Right renal pelvis (tissue), 4 donors: Measurements from ENCODE around the gene KRTCAP3. TPM values are rescaled to one million over a fixed set of nuclear protein-coding genes. Genes with fewer than 3 reads are reported as not detected.
A peak's percentile ranks its signal among the peaks of the same experiment; 100 is the strongest.

Experiments
- DNase-seq, 4 donors: peaks; one replicate each; pipeline ENCODE4 v3.0.0-alpha.2; 2013; ENCODE audit warnings: low read depth in 4 of 4, low spot score in 3 of 4, missing footprints in 1 of 4
- polyA plus RNA-seq, 4 donors: library from polyadenylated mRNA; unstranded; fragments of 120-200 nt; gene quantifications; one replicate each; pipeline ENCODE4 v1.2.1, GENCODE V29; 2013; ENCODE audit not compliant: insufficient read length in 4 of 4

Gene KRTCAP3
- polyA plus RNA-seq, 4 donors = 6.1 to 8.5 (median 7.1) TPM

- no peak for DNase-seq
Measured at GRCh38 chr2:27431395-27431794, 10.8 kb upstream of the KRTCAP3 start.

- DNase-seq = no peak
Measured at GRCh38 chr2:27435628-27436027, 6.6 kb upstream of the KRTCAP3 start.

GRCh38 chr2:27441226-27441926, 805 bp upstream of the KRTCAP3 start:
- no peak for DNase-seq

GRCh38 chr2:27442920-27443282, 720 bp downstream of the KRTCAP3 start:
- DNase-seq = no peak

- no peak for DNase-seq
Measured at GRCh38 chr2:27445155-27445554, 3.0 kb downstream of the KRTCAP3 start.

GRCh38 chr2:27445615-27446014, 3.4 kb downstream of the KRTCAP3 start:
- no peak for DNase-seq

GRCh38 chr2:27446057-27446456, 3.9 kb downstream of the KRTCAP3 start:
- no peak for DNase-seq

GRCh38 chr2:27448381-27448780, 6.2 kb downstream of the KRTCAP3 start:
- DNase-seq = no peak

GRCh38 chr2:27451095-27451494, 8.9 kb downstream of the KRTCAP3 start:
- no peak for DNase-seq

- DNase-seq = no peak
Measured at GRCh38 chr2:27453968-27454367, 11.8 kb downstream of the KRTCAP3 start.

GRCh38 chr2:27461118-27461517, 18.9 kb downstream of the KRTCAP3 start:
- DNase-seq = no peak

- DNase-seq = no peak
Measured at GRCh38 chr2:27464443-27464842, 22.3 kb downstream of the KRTCAP3 start.

GRCh38 chr2:27471961-27472360, 29.8 kb downstream of the KRTCAP3 start:
- no peak for DNase-seq

- no peak for DNase-seq
Measured at GRCh38 chr2:27485496-27485895, 43.3 kb downstream of the KRTCAP3 start.

- DNase-seq = no peak
Measured at GRCh38 chr2:27489118-27489497, 46.9 kb downstream of the KRTCAP3 start.

- DNase-seq = peak; percentile 94 to 98 (median 98)
Measured at GRCh38 chr2:27489498-27490397, 47.6 kb downstream of the KRTCAP3 start, which contains the start of gene IFT172. IFT172 (minus strand) TSS chr2:27489743; CDS start chr2:27489653, 90 bp downstream.

GRCh38 chr2:27492557-27492956, 50.4 kb downstream of the KRTCAP3 start:
- no peak for DNase-seq

GRCh38 chr2:27493948-27494283, 51.7 kb downstream of the KRTCAP3 start:
- no peak for DNase-seq
